KOPT-K1 (cell line): ENCODE data around the gene FGF8.

Experiments
- H3K27ac ChIP-seq: fragments of 200-600 bp; sonication (generic); 2 replicates; pipeline ENCODE4 v1.5.1; 2016; ENCODE audit warnings: antibody characterized with exemption, mild to moderate bottlenecking, low read depth, low read length; ENCODE audit not compliant: poor library complexity, severe bottlenecking
- H3K36me3 ChIP-seq: fragments of 200-600 bp; sonication (generic); 2 replicates; pipeline ENCODE4 v1.5.1; 2017; ENCODE audit warnings: antibody characterized with exemption, mild to moderate bottlenecking, low read length, moderate library complexity; ENCODE audit not compliant: insufficient read depth
- H3K9me3 ChIP-seq: fragments of 200-600 bp; sonication (generic); 2 replicates; pipeline ENCODE4 v1.5.1; 2017; ENCODE audit warnings: antibody characterized with exemption, low read length, mild to moderate bottlenecking; ENCODE audit not compliant: insufficient read depth, poor library complexity, severe bottlenecking

The FGF8 gene

DNA sequence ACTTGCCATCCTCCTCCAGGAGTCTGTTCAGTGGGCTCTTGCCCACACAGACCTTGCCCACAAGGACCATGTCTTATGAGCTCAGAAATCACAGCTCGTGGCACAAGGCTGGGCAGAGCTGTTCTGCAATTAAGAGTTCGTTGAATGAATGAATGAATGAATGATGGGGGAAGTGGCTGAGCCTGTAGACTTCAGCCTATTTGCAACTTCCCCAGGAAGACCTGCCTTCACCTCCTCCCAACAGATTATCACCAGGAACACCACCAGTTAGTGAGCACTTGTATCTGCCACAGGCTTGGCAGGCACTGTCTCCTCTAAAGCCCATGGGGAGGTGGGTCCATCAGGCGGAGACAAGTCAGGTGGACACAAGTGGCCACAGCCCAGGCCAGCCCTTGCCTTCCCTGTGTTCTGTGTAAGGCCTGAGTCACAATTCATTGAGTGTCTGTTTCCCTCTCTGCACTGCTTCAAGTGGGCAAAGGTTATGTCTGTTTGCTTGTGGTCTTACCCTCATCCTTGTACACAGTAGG, 1.8 kb upstream of the FGF8 start:
- H3K9me3 ChIP-seq = no peaks in the 10 kb centered on the region
- H3K27ac ChIP-seq = no peak overlapping the region
- peaks cover 5% of the 10 kb centered on the region; the same call in 1 of the 2 replicates for H3K36me3 ChIP-seq

DNA sequence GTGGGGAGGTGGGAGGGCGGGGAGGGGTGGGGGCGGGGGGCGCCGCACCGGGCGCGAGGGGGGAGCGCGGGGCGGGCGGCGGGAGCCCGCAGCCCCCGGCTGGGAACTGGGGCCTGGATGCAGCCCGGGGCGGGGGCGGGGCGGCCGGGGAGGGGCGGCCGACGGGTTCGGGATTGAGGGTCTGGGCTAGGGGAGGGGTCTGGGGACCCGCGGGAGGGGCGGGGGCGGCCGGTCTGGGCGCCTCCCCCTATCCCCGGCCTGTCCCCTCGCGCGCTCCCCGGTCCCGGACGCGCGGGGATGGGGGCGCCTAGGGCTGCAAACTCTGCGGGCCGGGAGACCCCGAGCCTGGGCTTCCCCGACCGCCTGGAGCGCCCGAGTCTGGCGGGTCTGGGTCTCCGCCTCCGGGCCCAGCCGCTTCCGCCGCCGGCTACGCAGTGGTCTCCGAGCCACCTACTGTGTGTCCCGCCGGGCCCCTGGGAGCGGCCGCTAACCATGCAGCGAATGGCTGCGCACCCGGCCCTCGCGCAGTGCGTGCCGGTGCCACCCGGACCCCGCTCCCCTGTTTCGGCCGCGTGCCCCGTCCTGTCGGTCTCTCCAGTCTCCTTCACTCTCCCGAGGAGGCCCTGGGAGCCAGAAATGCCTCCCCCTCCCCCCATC, 375 bp upstream of the FGF8 start:
- Histone ChIP-seq H3K36me3 (peaks cover 5% of the 10 kb centered on the region; the same call in 1 of the 2 replicates), H3K27ac (no peak overlapping the region), H3K9me3 (no peaks in the 10 kb centered on the region)

DNA sequence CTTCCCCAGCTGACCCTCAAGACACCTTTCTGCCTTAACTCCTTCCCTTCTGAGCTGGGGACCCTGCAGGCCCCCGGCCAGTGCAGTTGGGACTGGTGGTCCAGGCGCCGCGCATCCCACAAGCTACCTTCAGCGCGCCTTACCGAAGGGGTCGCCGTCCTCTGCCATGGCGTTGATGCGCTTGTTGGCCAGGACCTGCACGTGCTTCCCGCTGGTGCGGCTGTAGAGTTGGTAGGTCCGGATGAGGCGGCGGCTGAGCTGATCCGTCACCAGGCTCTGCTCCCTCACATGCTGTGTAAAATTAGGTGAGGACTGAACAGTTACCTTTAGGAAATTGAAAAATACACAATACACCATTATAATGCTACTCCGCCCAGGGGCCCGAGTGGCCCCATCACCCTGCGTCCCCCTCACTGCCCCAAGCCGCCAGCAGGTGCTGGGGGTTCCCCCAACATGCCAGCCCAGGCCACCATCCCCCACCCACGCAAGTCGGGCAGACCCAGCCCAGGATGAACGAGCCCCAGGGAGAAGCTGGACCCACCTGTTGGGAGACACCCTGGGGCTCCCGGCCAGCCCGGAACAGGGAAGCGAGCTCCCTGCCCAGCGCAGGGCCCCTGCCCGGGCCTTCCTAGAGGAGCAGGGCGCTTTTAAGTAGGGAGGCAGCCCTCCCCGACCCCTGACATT, 1.2 kb downstream of the FGF8 start:
- H3K36me3 ChIP-seq = peaks cover 5% of the 10 kb centered on the region; the same call in 1 of the 2 replicates
- H3K27ac ChIP-seq = no peak overlapping the region
- H3K9me3 ChIP-seq = no peaks in the 10 kb centered on the region

DNA sequence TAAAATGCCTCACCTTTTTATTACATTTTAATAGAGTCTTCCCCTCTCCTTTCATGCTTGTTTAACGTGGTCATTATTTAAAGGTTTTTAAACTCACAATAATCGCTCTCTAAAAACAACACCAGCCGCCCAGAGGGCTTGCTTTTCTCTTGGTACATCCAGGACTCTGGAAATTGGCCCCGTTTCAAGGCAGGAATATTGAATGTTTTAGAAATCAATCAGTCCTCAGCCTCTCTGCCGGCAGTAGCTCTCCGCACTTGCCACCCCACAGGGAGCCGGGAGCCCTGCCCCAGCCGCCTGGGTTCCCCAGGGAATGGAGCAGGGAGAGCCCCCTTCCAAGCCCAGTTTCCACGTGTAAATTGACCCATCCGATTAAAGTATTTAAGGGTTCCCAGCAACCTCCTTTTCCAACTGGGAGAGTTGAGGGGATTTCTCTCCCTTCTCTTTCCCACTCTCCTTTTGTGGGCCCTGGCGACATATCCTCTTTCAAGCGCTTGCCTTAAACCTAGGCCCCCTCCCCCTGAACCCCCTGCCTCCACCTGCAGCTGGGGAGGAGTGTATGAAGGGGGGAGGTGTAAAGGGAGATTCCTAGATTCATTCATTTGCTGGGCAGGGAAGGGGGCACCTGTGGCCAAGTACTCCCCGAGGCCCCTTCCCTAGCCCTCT, 1.9 kb downstream of the FGF8 start:
- Histone ChIP-seq H3K36me3 (peaks cover 5% of the 10 kb centered on the region; the same call in 1 of the 2 replicates), H3K9me3 (no peaks in the 10 kb centered on the region), H3K27ac (no peak overlapping the region)

DNA sequence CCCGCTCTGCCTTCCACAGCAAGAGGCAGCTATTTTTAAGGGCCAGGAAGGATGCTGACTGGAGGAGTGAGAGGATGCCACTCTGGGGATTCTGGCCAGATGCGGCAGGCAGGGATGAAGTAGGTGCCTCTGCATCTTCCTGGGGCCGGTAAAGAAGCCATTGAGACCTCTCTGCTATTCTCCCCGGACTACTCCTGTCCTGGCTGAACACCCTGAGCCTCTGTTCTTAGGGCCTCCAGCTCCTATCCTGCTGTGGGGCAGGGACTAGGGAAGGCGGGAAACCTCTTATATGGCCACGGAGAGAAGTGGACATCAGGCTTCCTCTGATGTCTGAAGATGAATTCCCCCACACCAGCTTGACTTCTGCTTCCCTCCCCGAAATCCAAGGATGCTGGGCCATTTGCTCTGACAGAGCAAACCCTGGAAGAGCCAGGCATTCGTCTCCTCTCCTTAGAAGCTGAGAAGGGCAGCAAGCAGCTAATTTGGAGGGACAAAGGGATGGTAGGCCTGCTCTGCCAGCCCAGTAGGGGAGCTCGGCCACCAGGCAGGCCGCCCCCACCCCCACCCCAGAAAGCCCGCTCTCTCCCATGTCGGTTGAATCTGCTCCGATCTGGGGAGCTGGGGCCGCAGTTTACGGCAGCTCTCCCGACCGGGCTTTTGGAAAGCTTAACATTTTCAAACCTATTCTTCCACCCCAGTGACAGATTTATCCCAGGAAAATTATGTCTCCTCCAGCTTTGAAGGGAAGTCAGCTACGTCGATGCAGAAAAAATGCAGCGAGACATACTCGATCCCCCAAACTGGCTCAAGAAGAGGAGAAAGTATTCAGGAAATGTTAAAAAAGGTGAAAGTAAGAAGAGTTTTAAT, 2.8 kb downstream of the FGF8 start:
- H3K9me3 ChIP-seq = no peaks in the 10 kb centered on the region
- H3K27ac ChIP-seq = no peak overlapping the region
- H3K36me3 ChIP-seq = peaks cover 5% of the 10 kb centered on the region; the same call in 1 of the 2 replicates

DNA sequence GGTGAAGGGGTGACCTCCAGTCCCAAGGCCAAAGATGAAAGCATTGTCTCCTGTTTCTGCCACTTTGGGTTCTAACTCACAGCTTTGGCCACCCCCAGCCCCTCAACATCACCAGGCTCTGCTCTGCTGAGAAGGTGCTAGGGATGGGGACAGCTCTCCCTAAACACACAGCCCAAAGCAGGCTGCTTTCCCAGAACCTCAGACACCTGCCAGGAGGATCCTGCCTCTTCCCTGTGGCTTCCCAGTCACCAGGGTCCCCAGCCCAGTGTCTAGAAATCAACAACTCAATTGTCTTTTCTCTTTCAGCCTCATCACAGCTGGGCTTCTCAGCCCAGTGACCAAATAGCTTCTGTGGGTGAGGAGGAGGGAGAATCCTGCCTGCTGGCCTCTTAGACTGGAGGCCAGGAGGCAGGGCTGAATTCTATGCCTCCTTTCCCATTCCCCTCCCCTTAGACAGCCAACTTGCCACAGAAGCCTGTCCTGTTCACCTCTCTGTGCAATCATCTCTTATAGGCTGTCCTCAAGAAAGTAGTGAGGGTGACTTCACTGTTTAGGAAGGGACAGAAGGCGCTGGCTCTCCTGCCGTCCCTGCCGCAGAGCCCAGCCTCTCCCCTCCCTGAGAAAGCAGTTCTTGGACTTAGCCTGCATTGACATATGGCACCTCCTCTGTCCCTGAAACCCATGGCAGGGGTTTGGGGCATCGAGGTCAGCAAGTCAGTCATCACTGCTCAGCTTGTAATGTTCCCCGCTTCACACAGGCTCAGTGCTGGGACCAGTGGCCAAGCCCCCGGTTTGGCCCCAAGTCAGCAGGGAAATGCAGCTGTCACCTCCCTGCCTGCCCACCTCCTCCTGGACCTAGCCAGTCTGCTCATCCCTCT, 3.7 kb downstream of the FGF8 start:
- H3K36me3 ChIP-seq = no peaks in the 10 kb centered on the region; the same call in 1 of the 2 replicates
- H3K9me3 ChIP-seq = no peaks in the 10 kb centered on the region
- H3K27ac ChIP-seq = no peak overlapping the region

DNA sequence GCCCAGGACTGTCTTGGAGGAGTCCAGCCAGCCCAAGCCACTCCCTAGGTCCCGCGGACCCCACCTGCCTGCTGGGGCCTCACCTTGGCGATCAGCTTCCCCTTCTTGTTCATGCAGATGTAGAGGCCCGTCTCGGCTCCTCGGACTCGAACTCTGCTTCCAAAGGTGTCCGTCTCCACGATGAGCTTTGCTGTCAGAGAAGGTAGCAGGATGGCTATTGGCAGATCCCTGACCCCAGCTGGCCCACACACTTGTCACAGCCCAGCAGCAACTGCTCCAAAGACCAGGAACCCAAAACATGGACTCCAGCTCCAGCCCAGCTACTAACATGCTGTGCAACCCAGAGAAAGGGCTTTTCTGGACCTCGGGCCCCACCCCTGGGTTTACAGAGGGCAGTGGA, 4.5 kb downstream of the FGF8 start:
- Histone ChIP-seq H3K27ac (no peak overlapping the region), H3K9me3 (no peaks in the 10 kb centered on the region), H3K36me3 (no peaks in the 10 kb centered on the region)

DNA sequence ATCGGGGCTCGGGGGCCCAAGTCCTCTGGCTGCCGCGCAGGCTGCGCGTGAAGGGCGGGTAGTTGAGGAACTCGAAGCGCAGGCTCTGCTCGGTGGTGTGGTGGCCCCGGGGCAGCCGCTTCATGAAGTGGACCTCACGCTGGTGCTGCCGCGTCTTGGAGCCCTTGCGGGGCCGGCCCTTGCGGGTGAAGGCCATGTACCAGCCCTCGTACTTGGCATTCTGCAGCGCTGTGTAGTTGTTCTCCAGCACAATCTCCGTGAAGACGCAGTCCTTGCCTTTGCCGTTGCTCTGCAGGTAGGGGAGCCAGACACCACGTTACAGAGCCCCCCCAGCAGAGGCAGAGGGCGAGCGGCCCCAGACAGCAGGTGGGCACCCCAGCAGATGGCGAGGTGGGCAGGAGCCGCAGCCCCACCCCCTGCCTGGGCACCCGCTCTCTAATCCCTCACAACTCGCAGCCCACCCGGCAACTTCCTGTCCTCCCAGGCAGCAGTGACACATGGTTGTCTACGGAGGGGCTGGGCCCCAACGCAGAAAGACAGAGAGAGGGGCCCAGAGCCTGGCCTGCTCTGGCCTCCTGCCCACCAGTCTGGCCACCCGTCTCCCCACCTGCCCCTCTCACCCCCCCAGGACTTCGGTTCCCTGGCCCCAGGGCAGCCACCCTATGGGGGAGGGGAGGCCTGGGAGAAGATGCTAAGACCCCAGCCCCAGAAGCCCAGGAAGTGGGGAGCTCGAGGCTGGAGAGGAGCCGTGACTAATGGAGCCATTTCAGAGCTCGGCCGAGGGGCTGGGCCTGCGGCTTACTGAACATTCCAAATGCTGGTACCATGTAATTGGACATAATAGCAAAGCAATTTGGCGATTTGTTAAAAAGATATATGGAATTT, 5.3 kb downstream of the FGF8 start:
- Histone ChIP-seq H3K9me3 (no peaks in the 10 kb centered on the region), H3K36me3 (no peaks in the 10 kb centered on the region), H3K27ac (no peak overlapping the region)

DNA sequence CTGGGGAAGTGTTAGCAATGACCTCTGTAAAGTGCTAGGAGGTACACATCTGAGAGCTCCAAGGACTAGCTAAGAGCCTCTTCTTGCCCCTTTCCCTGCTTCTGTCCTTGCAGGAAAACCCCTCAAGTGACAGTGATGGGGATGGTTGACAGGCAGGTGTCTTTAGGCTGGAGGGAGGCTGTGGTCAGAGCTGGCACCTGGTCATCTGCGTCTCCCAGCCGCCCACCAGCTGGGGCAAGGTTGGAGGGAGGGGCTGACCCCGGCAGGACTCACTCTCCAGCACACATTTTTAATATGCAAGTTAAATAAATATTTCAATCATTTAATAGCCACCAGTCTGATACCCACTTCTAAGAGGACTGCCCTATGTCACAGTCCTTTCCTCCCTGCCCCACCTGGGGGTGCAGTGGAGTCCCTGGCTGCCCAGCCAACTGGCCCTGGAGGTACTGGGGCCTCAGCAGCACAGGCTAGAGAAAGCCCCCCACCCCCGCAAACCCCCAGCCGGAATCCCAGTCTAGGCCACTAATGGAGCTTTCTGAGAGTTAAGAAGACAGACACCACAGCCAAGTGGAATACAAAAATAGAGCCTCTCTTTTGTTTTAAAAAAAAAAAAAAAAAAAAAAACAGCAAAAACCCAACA, 6.3 kb downstream of the FGF8 start:
- H3K9me3 ChIP-seq = no peaks in the 10 kb centered on the region
- no peak overlapping the region for H3K27ac ChIP-seq
- no peaks in the 10 kb centered on the region for H3K36me3 ChIP-seq

DNA sequence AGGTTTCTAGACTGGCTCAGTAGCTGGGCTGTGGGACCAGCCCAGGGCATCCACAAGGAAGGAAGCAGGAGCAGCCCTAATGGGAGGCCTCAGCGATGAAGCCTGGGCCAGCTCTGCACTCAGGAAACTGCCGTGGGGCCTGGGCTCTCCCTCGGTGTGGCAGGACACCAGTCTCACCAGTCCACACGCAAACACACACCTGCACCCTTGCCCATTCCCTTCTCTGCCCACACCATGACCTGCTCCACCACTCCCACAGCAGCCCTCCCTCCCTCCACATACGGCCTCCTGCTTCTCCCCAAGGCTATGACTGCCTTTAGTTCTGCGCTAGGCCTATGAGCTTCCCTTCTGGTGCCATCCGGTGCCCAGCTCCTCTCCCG, 7.1 kb downstream of the FGF8 start:
- H3K9me3 ChIP-seq = no peaks in the 10 kb centered on the region
- no peak overlapping the region for H3K27ac ChIP-seq
- no peaks in the 10 kb centered on the region for H3K36me3 ChIP-seq

DNA sequence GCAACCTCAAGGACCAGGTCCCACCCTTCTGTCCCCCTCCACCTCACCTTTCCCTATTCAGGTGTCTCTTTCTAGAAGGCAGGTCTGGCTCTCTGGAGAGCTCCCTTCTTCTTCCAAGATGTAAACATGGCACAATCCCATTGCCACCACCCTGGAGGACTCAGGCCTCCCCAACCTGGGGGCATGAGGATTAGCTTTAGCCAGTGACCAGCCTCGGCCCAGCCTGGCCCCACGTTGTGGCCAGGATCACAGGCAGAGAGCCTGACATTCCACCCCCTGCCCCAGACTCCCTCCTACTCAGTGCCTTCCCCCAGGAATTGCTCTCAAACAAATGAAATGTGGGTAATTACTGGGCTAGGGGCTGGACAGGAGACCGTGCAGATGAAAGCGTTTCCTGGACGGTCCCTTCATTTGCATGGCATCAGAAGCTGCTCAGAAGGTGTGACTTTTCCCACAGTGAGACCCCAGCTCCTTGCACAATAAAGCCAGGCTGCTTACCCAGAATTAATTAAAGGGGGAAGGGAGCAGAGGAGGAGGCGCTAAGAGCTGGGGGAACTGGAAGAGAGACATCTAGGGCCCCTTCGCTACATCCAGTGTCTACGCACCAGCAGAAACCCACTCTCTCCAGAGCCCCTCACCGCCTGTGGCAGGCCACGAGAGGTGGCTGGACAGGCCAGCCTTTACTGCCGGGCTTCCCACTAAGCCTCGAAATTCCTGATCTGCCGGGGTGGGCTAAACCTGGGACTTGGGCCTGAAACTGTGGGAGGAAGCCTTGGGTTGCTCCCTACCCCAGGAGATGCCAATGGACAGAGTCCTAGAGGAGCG, 7.7 kb downstream of the FGF8 start:
- no peaks in the 10 kb centered on the region for H3K9me3 ChIP-seq
- no peak overlapping the region for H3K27ac ChIP-seq
- no peaks in the 10 kb centered on the region for H3K36me3 ChIP-seq

DNA sequence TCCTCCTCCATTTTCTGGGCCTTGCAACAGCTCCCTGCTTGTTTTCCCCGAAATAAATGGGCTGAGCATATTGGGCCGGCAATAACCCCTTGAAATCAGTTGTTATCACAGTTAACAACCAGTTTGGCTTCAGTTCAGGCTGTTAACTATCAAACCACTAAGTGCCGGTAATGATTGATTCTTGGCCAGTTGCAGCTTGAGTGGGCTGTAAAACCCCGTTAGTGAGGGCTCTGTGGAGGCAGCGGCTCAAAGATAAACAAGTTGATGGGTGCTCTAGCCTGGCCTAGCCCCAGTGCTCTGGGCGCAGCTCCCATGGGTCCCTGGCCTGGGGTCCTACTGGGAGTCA, 8.3 kb downstream of the FGF8 start:
- Histone ChIP-seq H3K36me3 (no peaks in the 10 kb centered on the region), H3K27ac (no peak overlapping the region), H3K9me3 (no peaks in the 10 kb centered on the region)
